H1 (cell line): ENCODE measurements around the gene SP1. TPM values are rescaled to one million over a fixed set of nuclear protein-coding genes. Genes with fewer than 3 reads are reported as not detected.
A peak's percentile ranks its signal among the peaks of the same experiment; 100 is the strongest.

Source experiments
- CTCF ChIA-PET: fragments of 300-600 bp; sonication (Branson Sonifier 250); formaldehyde crosslinking; loops from one replicate; lab custom pipeline; 2021; ENCODE audit not compliant: partially characterized antibody; lab: Charles Lee
- POLR2A ChIA-PET: fragments of 300-600 bp; sonication (Branson Sonifier 250); formaldehyde crosslinking; loops from one replicate; lab custom pipeline; 2021; ENCODE audit warnings: inconsistent platforms; ENCODE audit not compliant: partially characterized antibody; lab: Charles Lee
- DNase-seq, 2 experiments: peaks; one replicate each; pipeline versions ENCODE4 v3.0.0 to v3.0.0-alpha.2; 2010 to 2022; ENCODE audit warnings: low spot score in 2 of 2, low read depth in 1 of 2, mixed read lengths in 1 of 2
- FAIRE-seq: peaks from 2 replicates; lab custom pipeline; 2011; peaks lifted over from hg19 to GRCh38; lab: Jason Lieb, UNC
- H2AFZ ChIP-seq: 2 replicates; pipeline ENCODE4 v1.8.1; 2012; ENCODE audit warnings: low read length, inconsistent platforms
- H2AK5ac ChIP-seq: 2 replicates; pipeline ENCODE4 v1.6.1; 2013; ENCODE audit warnings: low read depth, low read length
- H2BK120ac ChIP-seq: replicated peaks from 2 replicates; pipeline ENCODE3; 2013; ENCODE audit warnings: low read depth, low read length, inconsistent platforms
- H2BK12ac ChIP-seq: 2 replicates; pipeline ENCODE4 v1.6.1; 2013; ENCODE audit warnings: low read depth, low read length
- H2BK15ac ChIP-seq: 2 replicates; pipeline ENCODE4 v1.6.1; 2013; ENCODE audit warnings: low read length
- H2BK20ac ChIP-seq: 2 replicates; pipeline ENCODE4 v1.6.1; 2013; ENCODE audit warnings: low read length
- H2BK5ac ChIP-seq: 2 replicates; pipeline ENCODE4 v1.6.1; 2013; ENCODE audit warnings: low read depth, low read length
- H3K14ac ChIP-seq: 2 replicates; pipeline ENCODE4 v1.6.1; 2013; ENCODE audit warnings: inconsistent platforms; ENCODE audit not compliant: insufficient read length
- H3K18ac ChIP-seq: 2 replicates; pipeline ENCODE4 v1.6.1; 2013; ENCODE audit warnings: low read length; ENCODE audit errors: extremely low read depth
- H3K23ac ChIP-seq: 2 replicates; pipeline ENCODE4 v1.6.1; 2013; ENCODE audit warnings: inconsistent platforms; ENCODE audit not compliant: insufficient read length
- H3K23me2 ChIP-seq: 2 replicates; pipeline ENCODE4 v1.6.1; 2013; ENCODE audit warnings: low read depth, low read length
- H3K27ac ChIP-seq: 2 replicates; pipeline ENCODE4 v1.6.1; 2011; ENCODE audit warnings: low read depth, low read length, inconsistent platforms
- H3K27me3 ChIP-seq, 4 experiments: replicated peaks in 1 of 4; 1 replicate in 1 of 4; 2 replicates in 3 of 4; pipeline versions ENCODE4 v1.6.1 to v1.8.1; 2011 to 2013; ENCODE audit warnings: low read length in 3 of 4, mild to moderate bottlenecking in 3 of 4, inconsistent platforms in 2 of 4, mixed read lengths in 2 of 4, moderate library complexity in 1 of 4; ENCODE audit not compliant: control insufficient read depth in 3 of 4, insufficient read depth in 3 of 4; ENCODE audit errors: extremely low read depth in 1 of 4
- H3K36me3 ChIP-seq, 4 experiments: 2 replicates each; pipeline versions ENCODE4 v1.6.1 to v1.8.1; 2011 to 2013; ENCODE audit warnings: mild to moderate bottlenecking in 4 of 4, low read length in 3 of 4, moderate library complexity in 2 of 4, control low read depth in 1 of 4, inconsistent platforms in 1 of 4; ENCODE audit not compliant: insufficient read depth in 4 of 4, control insufficient read depth in 2 of 4
- H3K4ac ChIP-seq: replicated peaks from 2 replicates; pipeline ENCODE3; 2013; ENCODE audit warnings: low read length, low read depth, mixed read lengths, inconsistent platforms; ENCODE audit not compliant: insufficient read length
- H3K4me1 ChIP-seq, 4 experiments: replicated peaks in 1 of 4; 1 replicate in 1 of 4; 2 replicates in 3 of 4; pipeline versions ENCODE4 v1.6.1 to v1.8.1; 2011 to 2013; ENCODE audit warnings: low read length in 3 of 4, inconsistent platforms in 2 of 4, mixed read lengths in 1 of 4; ENCODE audit not compliant: insufficient read depth in 4 of 4, control insufficient read depth in 3 of 4
- H3K4me2 ChIP-seq, 2 experiments: 2 replicates each; pipeline versions ENCODE4 v1.6.1 to v1.8.1; 2011 to 2013; ENCODE audit warnings: low read depth in 2 of 2, low read length in 2 of 2, control low read depth in 1 of 2, inconsistent platforms in 1 of 2, mild to moderate bottlenecking in 1 of 2; ENCODE audit not compliant: insufficient read depth in 1 of 2
- H3K4me3 ChIP-seq, 4 experiments: fragments of 200-600, 300-600 bp in 1 of 4; sonication (generic), shearing (Covaris generic), sonication (Bioruptor Twin) in 1 of 4; 2 replicates each; pipeline versions ENCODE4 v1.5.1 to v1.8.1; 2011 to 2016; ENCODE audit warnings: low read length in 4 of 4, low read depth in 3 of 4, control low read depth in 2 of 4, inconsistent platforms in 2 of 4, mild to moderate bottlenecking in 2 of 4, mixed read lengths in 1 of 4, moderate library complexity in 1 of 4; ENCODE audit not compliant: insufficient read depth in 2 of 4; ENCODE audit errors: extremely low read depth in 1 of 4
- H3K56ac ChIP-seq: replicated peaks from 2 replicates; pipeline ENCODE3; 2013; ENCODE audit warnings: low read depth, mild to moderate bottlenecking, mixed read lengths, low read length, inconsistent platforms; ENCODE audit not compliant: insufficient read length
- H3K79me1 ChIP-seq: 2 replicates; pipeline ENCODE4 v1.6.1; 2013; ENCODE audit warnings: low read depth, low read length, control low read depth
- H3K79me2 ChIP-seq, 2 experiments: 2 replicates each; pipeline versions ENCODE4 v1.6.1 to v1.8.1; 2012 to 2013; ENCODE audit warnings: low read length in 2 of 2, mild to moderate bottlenecking in 2 of 2, inconsistent platforms in 1 of 2; ENCODE audit not compliant: insufficient read depth in 2 of 2, control insufficient read depth in 1 of 2
- H3K9ac ChIP-seq, 4 experiments: replicated peaks in 1 of 4; 1 replicate in 1 of 4; 2 replicates in 3 of 4; pipeline versions ENCODE4 v1.6.1 to v1.8.1; 2011 to 2013; ENCODE audit warnings: low read depth in 3 of 4, low read length in 3 of 4, control low read depth in 2 of 4, mild to moderate bottlenecking in 2 of 4, moderate library complexity in 2 of 4, inconsistent platforms in 1 of 4; ENCODE audit errors: extremely low read depth in 1 of 4
- H3K9me3 ChIP-seq, 2 experiments: 2 replicates each; pipeline versions ENCODE4 v1.6.1 to v1.8.1; 2012 to 2013; ENCODE audit warnings: mild to moderate bottlenecking in 2 of 2, moderate library complexity in 2 of 2, control low read depth in 1 of 2, inconsistent platforms in 1 of 2, low read depth in 1 of 2, low read length in 1 of 2, mixed read lengths in 1 of 2; ENCODE audit not compliant: insufficient read depth in 2 of 2
- H4K20me1 ChIP-seq, 2 experiments: replicated peaks in 1 of 2; 2 replicates each; pipeline versions ENCODE3 to v1.8.1; 2011 to 2013; ENCODE audit warnings: inconsistent platforms in 2 of 2, low read length in 2 of 2, mild to moderate bottlenecking in 1 of 2; ENCODE audit not compliant: insufficient read depth in 2 of 2, control insufficient read depth in 1 of 2
- H4K5ac ChIP-seq: 2 replicates; pipeline ENCODE4 v1.6.1; 2013; ENCODE audit warnings: low read length, low read depth, mixed read lengths, inconsistent platforms; ENCODE audit not compliant: insufficient read length
- H4K8ac ChIP-seq: 2 replicates; pipeline ENCODE4 v1.8.0; 2013; ENCODE audit warnings: mild to moderate bottlenecking, moderate library complexity, low read length, inconsistent platforms; ENCODE audit not compliant: insufficient read depth; ENCODE audit errors: extremely low read depth
- H4K91ac ChIP-seq: replicated peaks from 2 replicates; pipeline ENCODE3; 2013; ENCODE audit warnings: low read length, mixed read lengths, inconsistent platforms; ENCODE audit not compliant: insufficient read length
- BCL11A ChIP-seq, 2 experiments: IDR thresholded peaks; one replicate each; pipeline ENCODE4 v1.6.1; 2011; ENCODE audit warnings: low read depth in 2 of 2, low read length in 2 of 2, mild to moderate bottlenecking in 2 of 2
- CTBP2 ChIP-seq: IDR thresholded peaks from 2 replicates; pipeline ENCODE4 v1.7.0; 2011; ENCODE audit warnings: borderline replicate concordance, mild to moderate bottlenecking, moderate library complexity, mixed read lengths, low read length; ENCODE audit not compliant: insufficient read depth, insufficient read length
- HDAC6 ChIP-seq: IDR thresholded peaks from one replicate; pipeline ENCODE4 v1.7.1; 2012; ENCODE audit warnings: low read depth, mild to moderate bottlenecking, inconsistent platforms, low read length, moderate library complexity
- KDM4A ChIP-seq: IDR thresholded peaks from one replicate; pipeline ENCODE4 v1.7.1; 2012; ENCODE audit warnings: low read depth, mild to moderate bottlenecking, moderate library complexity, low read length, inconsistent platforms; ENCODE audit not compliant: severe bottlenecking
- NANOG ChIP-seq: IDR thresholded peaks from 2 replicates; pipeline ENCODE4 v1.6.1; 2011; ENCODE audit warnings: low read length, low read depth, mild to moderate bottlenecking, inconsistent platforms; ENCODE audit not compliant: insufficient read depth, poor library complexity, severe bottlenecking
- POLR2A ChIP-seq, 2 experiments: IDR thresholded peaks; 1 replicate in 1 of 2; 2 replicates in 1 of 2; pipeline ENCODE4 v1.6.1; 2011; ENCODE audit warnings: low read depth in 2 of 2, low read length in 2 of 2, mild to moderate bottlenecking in 2 of 2; ENCODE audit errors: control extremely low read depth in 1 of 2
- SAP30 ChIP-seq: fragments of 300-600 bp; sonication (generic); IDR thresholded peaks from 2 replicates; pipeline ENCODE4 v1.7.1; 2012; ENCODE audit warnings: low read length, moderate library complexity, mild to moderate bottlenecking, inconsistent platforms; ENCODE audit not compliant: insufficient read depth, insufficient replicate concordance
- SIRT6 ChIP-seq: IDR thresholded peaks from one replicate; pipeline ENCODE4 v1.7.1; 2012; ENCODE audit warnings: low read length, inconsistent platforms
- TEAD4 ChIP-seq: IDR thresholded peaks from 2 replicates; pipeline ENCODE4 v1.6.1; 2012; ENCODE audit warnings: low read depth, low read length, inconsistent platforms, mixed read lengths
- WGBS, 2 experiments: shearing (Covaris generic) in 1 of 2; methylation state at CpG; one replicate each; pipeline versions ENCODE4 v1.1.6 to v1.1.7; 2013 to 2015; ENCODE audit warnings: low lambda C conversion rate in 2 of 2, mixed read lengths in 2 of 2, inconsistent platforms in 1 of 2, low coverage in 1 of 2, missing lambda C conversion rate in 1 of 2; ENCODE audit not compliant: insufficient replicate concordance in 2 of 2, insufficient coverage in 1 of 2, insufficient read length in 1 of 2; ENCODE audit errors: extremely low coverage in 1 of 2, missing lambda C conversion rate in 1 of 2; 5-methylcytosine and 5-hydroxymethylcytosine counted together
- polyA plus RNA-seq, 7 experiments: library from polyadenylated mRNA; depleted of rRNA in 3 of 7; stranded (reverse) in 5 of 7; unstranded in 2 of 7; fragments of >200 nt in 5 of 7; fragments of 200-250 nt in 2 of 7; gene quantifications; 1 replicate in 5 of 7; 2 replicates in 1 of 7; 4 replicates in 1 of 7; pipeline versions ENCODE4 v1.2.1 to v1.2.3, GENCODE V29; 2011 to 2013; ENCODE audit warnings: missing spikeins in 2 of 7, mixed read lengths in 2 of 7
- total RNA-seq: library from RNA; stranded (reverse); fragmentation: NEBNext Ultra II Directional; extraction: Animal tissue kit (Norgen Biotek cat#: 25700); gene quantifications from 2 replicates; pipeline ENCODE4 v1.2.1, GENCODE V29; 2021
- TF ChIP-seq, protein P1 (sequence below): IDR thresholded peaks from 2 replicates; pipeline ENCODE4 v1.6.1; 2011; ENCODE audit warnings: low read length, improper control_type of control experiment

SP1 gene
- total and polyA plus RNA-seq, 2 of the 8 experiments (the other 6 are each of a cell fraction or from before 2014, with no cell fraction given), result 50.7 to 75.2 TPM

DNA sequence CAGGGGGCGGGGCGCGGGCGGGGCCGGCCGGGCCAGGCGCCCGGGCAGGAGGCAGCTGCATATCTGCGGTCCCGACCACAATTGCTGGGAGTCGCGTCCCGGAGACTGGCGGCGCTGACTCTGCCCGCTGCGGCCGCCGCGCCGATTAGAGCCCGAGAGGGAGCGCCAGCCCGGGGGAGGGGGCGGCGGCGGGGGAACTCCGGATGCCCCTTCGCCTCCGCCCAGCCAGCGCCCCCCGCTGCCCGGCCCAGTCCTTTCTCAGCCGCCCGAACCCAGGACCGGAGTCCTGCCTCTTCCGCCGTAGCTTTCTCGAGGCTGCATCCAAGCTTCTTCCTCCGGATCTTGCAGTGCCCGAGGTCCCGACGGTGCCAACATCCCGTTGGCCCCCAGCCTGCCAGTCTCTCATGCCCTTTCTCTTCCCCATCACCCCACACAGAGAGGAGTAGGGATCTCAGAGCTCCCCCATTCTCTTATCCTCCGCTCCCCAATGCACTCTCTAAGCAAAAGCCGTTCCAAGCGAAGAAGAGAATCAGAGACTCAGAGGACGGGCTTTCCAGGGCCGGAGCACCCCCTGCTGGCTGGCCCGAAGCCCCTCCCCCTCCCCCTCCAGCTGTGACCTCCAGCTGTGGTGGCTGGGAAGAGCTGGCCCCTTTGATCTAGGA is 35.0 kb upstream of the SP1 start:
- Histone ChIP-seq H4K91ac (peak overlapping the region; percentile 82), H2BK120ac (peak overlapping the region; percentile 66), H4K8ac (peak overlapping the region; percentile 62), H2BK12ac (0 out of 2 replicates have a peak overlapping the region, but pooled peaks have one; percentile 75), H4K5ac (peak overlapping the region; percentile 75), H3K56ac (no peak overlapping the region), H2BK15ac (peak overlapping the region; percentile 72; the same call in 1 of the 2 replicates), H3K18ac (peak overlapping the region; percentile 83), H2AK5ac (no peak overlapping the region), H3K9me3 (no peaks in the 10 kb centered on the region), H3K79me2 (no peaks in the 10 kb centered on the region), H3K23ac (no peak overlapping the region), H3K27ac (no peak overlapping the region), H3K4me2 (peak overlapping the region; percentile 34 to 96), H3K23me2 (peaks cover 3% of the 10 kb centered on the region; the same call in 1 of the 2 replicates), H3K14ac (no peak overlapping the region), H2BK5ac (peak overlapping the region; percentile 75; the same call in 1 of the 2 replicates), H3K79me1 (no peaks in the 10 kb centered on the region), H2BK20ac (peak overlapping the region; percentile 80; the same call in 1 of the 2 replicates), H3K36me3 (no peaks in the 10 kb centered on the region), H3K27me3 (peaks cover 3 to 13% (median 8%) of the 10 kb centered on the region in 4 experiments; a peak in 4 of 7 replicates), H2AFZ (peak overlapping the region; percentile 85; the same call in 1 of the 2 replicates), H3K4ac (peak overlapping the region; percentile 87), H3K4me3 (peak overlapping the region; percentile 37 to 80 (median 72)), H3K9ac (peak overlapping the region in 2 of 4 experiments; percentile 6 to 20; a peak in 3 of 7 replicates), H3K4me1 (peaks cover 0 to 15% (median 8%) of the 10 kb centered on the region in 4 experiments; a peak in 5 of 7 replicates), H4K20me1 (no peaks in the 10 kb centered on the region)
- 3% methylated on average over 16 of the region's 50 CpGs; no CpG with 5 or more reads in 1 of the 2 experiments for WGBS, 2 experiments
- peak in 1 of 2 experiments; percentile 78 for DNase-seq
- POLR2A ChIA-PET, result interaction anchor here (0.6 to 3.6 kb wide), 26 partner anchors 10 to 166 kb away, joined by 3 to 19 read pairs (median 4); partner anchors contain the start of genes AAAS, PFDN5, PRR13 and SP1
- FAIRE-seq, result no peak
- CTCF ChIA-PET, result interaction anchor here (0.6 to 21.3 kb wide), 21 partner anchors 12 to 164 kb away, joined by 3 to 381 read pairs (median 4); partner anchors contain the start of genes AAAS, AMHR2, PFDN5 and SP1
- no peak for TF ChIP-seq HDAC6
- TF ChIP-seq SIRT6, result no peak
- 0 out of 3 replicates have a peak, but pooled peaks of 1 of the 2 experiments have one; percentile 32 for TF ChIP-seq POLR2A (IDR thresholded peaks at IDR 0.05; ENCODE audit: control extremely low read depth in 1 of 2, low read depth in 2 of 2, low read length in 2 of 2)
- TF ChIP-seq, protein P1, sequence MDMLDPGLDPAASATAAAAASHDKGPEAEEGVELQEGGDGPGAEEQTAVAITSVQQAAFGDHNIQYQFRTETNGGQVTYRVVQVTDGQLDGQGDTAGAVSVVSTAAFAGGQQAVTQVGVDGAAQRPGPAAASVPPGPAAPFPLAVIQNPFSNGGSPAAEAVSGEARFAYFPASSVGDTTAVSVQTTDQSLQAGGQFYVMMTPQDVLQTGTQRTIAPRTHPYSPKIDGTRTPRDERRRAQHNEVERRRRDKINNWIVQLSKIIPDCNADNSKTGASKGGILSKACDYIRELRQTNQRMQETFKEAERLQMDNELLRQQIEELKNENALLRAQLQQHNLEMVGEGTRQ, result no peak
- TF ChIP-seq KDM4A, result peak; percentile 71
- TF ChIP-seq SAP30, result no peak
- TF ChIP-seq NANOG, result no peak
- no peak for TF ChIP-seq BCL11A (IDR thresholded peaks at IDR 0.05; ENCODE audit: low read depth in 2 of 2, low read length in 2 of 2)
- peak; percentile 74 for TF ChIP-seq CTBP2
- TF ChIP-seq TEAD4, result no peak
